Endothelial cell of umbilical vein (primary cell): ENCODE data around the gene CD207. TPM values are rescaled to one million over a fixed set of nuclear protein-coding genes. Genes with fewer than 3 reads are reported as not detected.

Experiments used
- BruUV-seq: library from RNA; stranded (reverse); fragments of 400-500 nt; replicated peaks from 2 replicates; lab custom pipeline; 2021; lab: Mats Ljungman, UMichigan
- CTCF ChIA-PET: fragments of 300-600, 350-600 bp; sonication (Branson Sonifier 250); formaldehyde crosslinking; loops from one replicate; lab custom pipeline; 2021; ENCODE audit warnings: antibody characterized with exemption, inconsistent platforms; lab: Charles Lee
- POLR2A ChIA-PET: fragments of 300-600, 350-600 bp; sonication (Branson Sonifier 250); formaldehyde crosslinking; loops from one replicate; lab custom pipeline; 2021; ENCODE audit warnings: antibody characterized with exemption, inconsistent platforms; lab: Charles Lee
- DNase-seq: peaks from one replicate; pipeline ENCODE4 v3.0.0-alpha.2; 2011; ENCODE audit warnings: low read depth, low spot score
- FAIRE-seq: peaks from 2 replicates; lab custom pipeline; 2011; peaks lifted over from hg19 to GRCh38; lab: Jason Lieb, UNC
- H2AFZ ChIP-seq: 2 replicates; pipeline ENCODE4 v1.6.0; 2012; ENCODE audit warnings: low read depth, low read length, control low read depth, inconsistent platforms
- H3K27ac ChIP-seq: 2 replicates; pipeline ENCODE4 v1.5.1; 2011; ENCODE audit warnings: low read depth, mild to moderate bottlenecking, control low read depth, low read length, moderate library complexity; ENCODE audit not compliant: insufficient read depth
- H3K27me3 ChIP-seq, 2 experiments: 2 replicates each; pipeline versions ENCODE4 v1.6.0 to v1.6.1; 2011; ENCODE audit warnings: low read length in 2 of 2, mixed read lengths in 1 of 2; ENCODE audit not compliant: control insufficient read depth in 2 of 2, insufficient read depth in 2 of 2
- H3K36me3 ChIP-seq, 2 experiments: 2 replicates in 1 of 2; 3 replicates in 1 of 2; pipeline ENCODE4 v1.5.1; 2011; ENCODE audit warnings: low read length in 2 of 2, mild to moderate bottlenecking in 1 of 2, moderate library complexity in 1 of 2; ENCODE audit not compliant: control insufficient read depth in 2 of 2, insufficient read depth in 2 of 2; ENCODE audit errors: extremely low read depth in 1 of 2
- H3K4me1 ChIP-seq: 3 replicates; pipeline ENCODE4 v1.5.1; 2011; ENCODE audit warnings: mild to moderate bottlenecking, low read length; ENCODE audit not compliant: control insufficient read depth, insufficient read depth; ENCODE audit errors: extremely low read depth
- H3K4me2 ChIP-seq: 2 replicates; pipeline ENCODE4 v1.6.1; 2011; ENCODE audit warnings: low read length, control low read depth, mixed read lengths; ENCODE audit not compliant: insufficient read depth
- H3K4me3 ChIP-seq, 3 experiments: fragments of 200-600 bp in 1 of 3; sonication (generic), shearing (Covaris generic) in 1 of 3; replicated peaks in 1 of 3; 2 replicates each; pipeline ENCODE4 v1.5.1; 2011 to 2016; ENCODE audit warnings: control low read depth in 3 of 3, low read length in 3 of 3, mild to moderate bottlenecking in 2 of 3, inconsistent platforms in 1 of 3, low read depth in 1 of 3, moderate library complexity in 1 of 3; ENCODE audit not compliant: insufficient read depth in 1 of 3
- H3K79me2 ChIP-seq: 2 replicates; pipeline ENCODE4 v1.6.0; 2012; ENCODE audit warnings: low read length, inconsistent platforms; ENCODE audit not compliant: control insufficient read depth, insufficient read depth
- H3K9ac ChIP-seq: replicated peaks from 2 replicates; pipeline ENCODE3; 2011; ENCODE audit warnings: low read length, control low read depth; ENCODE audit not compliant: insufficient read depth; ENCODE audit errors: extremely low read depth
- H3K9me1 ChIP-seq: replicated peaks from 3 replicates; pipeline ENCODE4 v1.6.0; 2011; ENCODE audit warnings: mild to moderate bottlenecking, low read length; ENCODE audit not compliant: control insufficient read depth, insufficient read depth; ENCODE audit errors: extremely low read depth
- H3K9me3 ChIP-seq: replicated peaks from 2 replicates; pipeline ENCODE4 v1.5.1; 2012; ENCODE audit warnings: low read length, inconsistent platforms; ENCODE audit not compliant: control insufficient read depth, insufficient read depth
- H4K20me1 ChIP-seq: replicated peaks from 2 replicates; pipeline ENCODE3; 2011; ENCODE audit warnings: mild to moderate bottlenecking, low read length; ENCODE audit not compliant: control insufficient read depth, insufficient read depth; ENCODE audit errors: extremely low read depth
- CTCF ChIP-seq, 2 donors: IDR thresholded peaks; 1 replicate in 1 of 2; 2 replicates in 1 of 2; pipeline ENCODE4 v1.5.1; 2011; ENCODE audit warnings: low read length in 2 of 2, mild to moderate bottlenecking in 2 of 2, moderate library complexity in 2 of 2, control low read depth in 1 of 2, inconsistent platforms in 1 of 2, low read depth in 1 of 2; ENCODE audit not compliant: insufficient read depth in 1 of 2; ENCODE audit errors: extremely low read depth in 1 of 2
- EZH2 ChIP-seq: IDR thresholded peaks from 2 replicates; pipeline ENCODE4 v1.6.1; 2012; ENCODE audit warnings: borderline replicate concordance, low read depth, mild to moderate bottlenecking, moderate library complexity, low read length, inconsistent platforms; ENCODE audit not compliant: severe bottlenecking
- FOS ChIP-seq: IDR thresholded peaks from 2 replicates; pipeline ENCODE4 v1.6.1; 2011; ENCODE audit warnings: mild to moderate bottlenecking, low read length, moderate library complexity, borderline replicate concordance; ENCODE audit not compliant: insufficient read depth
- GATA2 ChIP-seq: IDR thresholded peaks from 2 replicates; pipeline ENCODE4 v1.7.0; 2011; ENCODE audit warnings: low read depth, mild to moderate bottlenecking, moderate library complexity, mixed read lengths, low read length; ENCODE audit not compliant: insufficient read length, insufficient read depth
- JUN ChIP-seq: IDR thresholded peaks from 2 replicates; pipeline ENCODE4 v1.6.1; 2011; ENCODE audit warnings: borderline replicate concordance, low read depth; ENCODE audit not compliant: insufficient read length, insufficient read depth
- MAX ChIP-seq: IDR thresholded peaks from 2 replicates; pipeline ENCODE4 v1.6.1; 2011; ENCODE audit not compliant: insufficient read depth, insufficient read length
- MYC ChIP-seq: IDR thresholded peaks from one replicate; pipeline ENCODE4 v1.6.1; 2011; ENCODE audit warnings: mild to moderate bottlenecking, low read depth, low read length
- POLR2A ChIP-seq: IDR thresholded peaks from 2 replicates; pipeline ENCODE4 v1.6.1; 2012; ENCODE audit warnings: low read depth, mild to moderate bottlenecking, control low read depth, low read length
- POLR2AphosphoS5 ChIP-seq: IDR thresholded peaks from 2 replicates; pipeline ENCODE4 v1.6.1; 2012; ENCODE audit warnings: low read depth, mild to moderate bottlenecking, control low read depth, low read length, moderate library complexity; ENCODE audit not compliant: insufficient read depth
- dilution Hi-C: fragments of 300-500 bp; cut with MboI; formaldehyde crosslinking; loops from one replicate; pipeline ENCODE4 v1.15.0; 2019; ENCODE audit warnings: low sequenced_read_pairs; ENCODE audit not compliant: extremely low pct_ligation_motif_present
- intact Hi-C: fragments of 100-400 bp; cut with micrococcal nuclease; formaldehyde crosslinking; loops from one replicate; pipeline ENCODE4 v1.10.0; 2022
- polyA plus RNA-seq, 4 experiments: library from polyadenylated mRNA; depleted of rRNA in 3 of 4; stranded (reverse) in 3 of 4; unstranded in 1 of 4; fragments of >200 nt; gene quantifications; 2 replicates each; pipeline versions ENCODE4 v1.2.1 to v1.2.3, GENCODE V29; 2011 to 2012; ENCODE audit warnings: missing spikeins in 1 of 4
- total RNA-seq: library from RNA; stranded (reverse); gene quantifications from 2 replicates; pipeline ENCODE4 v1.2.3, GENCODE V29; 2021

Gene CD207
- total and polyA plus RNA-seq, 2 donors (not counting 3 experiments of a cell fraction or from before 2014, with no cell fraction given): not detected

GRCh38 chr2:70807828-70808118 is 27.8 kb downstream of the CD207 start:
- TF ChIP-seq EZH2: no peak
- POLR2A ChIA-PET: no interaction called here
- no peak overlapping the region for H3K4me3 ChIP-seq

GRCh38 chr2:70807102-70807827 is 28.4 kb downstream of the CD207 start:
- TF ChIP-seq GATA2 (no peak), MAX (no peak), CTCF (IDR thresholded peaks at IDR 0.05; ENCODE audit: extremely low read depth in 1 of 2, insufficient read depth in 1 of 2, low read depth in 1 of 2, low read length in 2 of 2) (no peak), EZH2 (no peak), MYC (no peak), JUN (no peak), FOS (no peak), POLR2AphosphoS5 (no peak), POLR2A (no peak)
- Histone ChIP-seq H3K27me3 (peaks cover 6 to 7% of the 10 kb centered on the region in 2 experiments), H3K9me3 (no peaks in the 10 kb centered on the region), H3K36me3 (no peaks in the 10 kb centered on the region), H3K4me3 (no peak overlapping the region), H3K4me2 (no peak overlapping the region), H2AFZ (no peak overlapping the region), H3K79me2 (no peaks in the 10 kb centered on the region), H3K27ac (no peak overlapping the region), H4K20me1 (no peaks in the 10 kb centered on the region), H3K4me1 (no peaks in the 10 kb centered on the region), H3K9me1 (no peaks in the 10 kb centered on the region), H3K9ac (no peak overlapping the region)
- no TSS peak for BruUV-seq
- intact Hi-C loops (no loop called here), dilution Hi-C loops (no loop called here)
- DNase-seq: no peak
- ChIA-PET POLR2A (no interaction called here), CTCF (no interaction called here)
- no peak for FAIRE-seq

More at GRCh38 chr2:70807828-70808118, 27.8 kb downstream of the CD207 start:
- Histone ChIP-seq H3K4me1 (no peaks in the 10 kb centered on the region), H3K27ac (no peak overlapping the region), H3K4me2 (no peak overlapping the region), H3K79me2 (no peaks in the 10 kb centered on the region), H4K20me1 (no peaks in the 10 kb centered on the region), H3K36me3 (no peaks in the 10 kb centered on the region), H2AFZ (no peak overlapping the region), H3K9me1 (no peaks in the 10 kb centered on the region), H3K9me3 (no peaks in the 10 kb centered on the region), H3K9ac (no peak overlapping the region), H3K27me3 (peaks cover 6 to 7% of the 10 kb centered on the region in 2 experiments)
- dilution Hi-C loops (no loop called here), intact Hi-C loops (no loop called here)
- CTCF ChIA-PET: no interaction called here
- no TSS peak for BruUV-seq
- DNase-seq: no peak
- no peak for FAIRE-seq
